ENCODE results near the gene TTC21A.

DNA sequence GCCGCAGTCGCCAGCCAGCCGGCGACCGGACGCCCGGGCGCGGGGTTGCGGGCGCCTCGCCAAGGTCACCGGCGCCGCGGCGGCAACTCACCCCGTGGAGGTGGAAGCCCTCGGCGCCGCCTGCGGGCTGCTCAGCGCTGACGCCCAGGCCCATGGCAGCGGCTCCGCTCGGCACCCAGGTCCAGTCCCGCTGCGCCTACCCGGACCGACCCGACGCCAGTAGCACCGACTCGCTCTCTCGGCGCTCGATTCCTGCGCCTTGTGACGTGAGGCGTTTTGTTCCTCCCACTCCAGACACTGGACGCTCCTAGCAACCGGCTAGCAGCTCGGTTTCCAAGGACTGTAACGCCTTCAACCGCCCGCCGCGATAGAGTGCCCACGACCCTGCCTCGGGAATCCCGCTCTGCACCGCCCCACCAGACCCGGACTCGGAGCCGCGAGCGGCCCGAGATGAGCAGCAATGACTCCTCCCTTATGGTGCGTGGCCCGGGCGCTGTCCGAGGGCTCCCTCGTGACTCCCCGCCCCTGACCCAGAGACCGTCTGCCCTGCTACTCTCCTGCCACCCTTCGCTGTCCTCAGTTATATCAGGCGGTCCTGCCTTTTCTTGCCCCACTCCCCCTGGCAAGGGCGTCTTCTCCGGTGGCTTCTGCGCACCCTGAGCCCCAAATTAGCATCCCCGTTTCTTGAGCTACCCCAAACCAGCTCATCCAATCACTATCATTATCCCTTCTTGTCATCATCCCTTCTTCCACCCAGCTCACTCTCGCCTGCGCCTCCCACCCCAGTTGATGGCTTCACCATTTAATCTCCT is at the start of gene TTC21A, which contains the start of gene GORASP1:
- TF ChIP-seq CTCF (IDR thresholded peaks at IDR 0.05; ENCODE audit: poor library complexity): no peak
- no peak for TF ChIP-seq EZH2 (IDR thresholded peaks at IDR 0.05; ENCODE audit: borderline replicate concordance)

All from hepatocyte (in vitro differentiated cells).